CD4-positive, CD25-positive, alpha-beta regulatory T cell (primary cell): ENCODE measurements around the gene SGO2. TPM values are rescaled to one million over a fixed set of nuclear protein-coding genes. Genes with fewer than 3 reads are reported as not detected.

Experiments used
- ATAC-seq, 2 donors: fragments of 150-1000 bp; cut with Tn5 transposase; one replicate each; pipeline ENCODE4 v1.10.0; 2021; ENCODE audit warnings: low read depth in 2 of 2, moderate number of reproducible peaks in 2 of 2, moderate library complexity in 1 of 2
- DNase-seq, 3 donors: peaks; one replicate each; pipeline versions ENCODE4 v3.0.0 to v3.0.0-alpha.2; 2012 to 2022; ENCODE audit warnings: mixed read lengths in 1 of 3
- H3K27ac ChIP-seq: one replicate; pipeline ENCODE4 v1.7.0; 2013; ENCODE audit warnings: mild to moderate bottlenecking, low read length; ENCODE audit not compliant: insufficient read depth, poor library complexity, severe bottlenecking
- H3K27me3 ChIP-seq: one replicate; pipeline ENCODE4 v1.7.0; 2013; ENCODE audit warnings: low read length; ENCODE audit not compliant: control insufficient read depth, insufficient read depth
- H3K36me3 ChIP-seq: one replicate; pipeline ENCODE4 v1.7.0; 2013; ENCODE audit warnings: mild to moderate bottlenecking, low read length, moderate library complexity; ENCODE audit not compliant: control insufficient read depth, insufficient read depth
- H3K4me1 ChIP-seq: 2 replicates; pipeline ENCODE4 v1.7.0; 2013; ENCODE audit warnings: mild to moderate bottlenecking, low read length; ENCODE audit not compliant: insufficient read depth, control insufficient read depth, poor library complexity, severe bottlenecking
- H3K4me3 ChIP-seq: one replicate; pipeline ENCODE4 v1.7.0; 2013; ENCODE audit warnings: low read depth, mild to moderate bottlenecking, low read length, moderate library complexity
- H3K9me3 ChIP-seq, 2 experiments: 1 replicate in 1 of 2; 2 replicates in 1 of 2; pipeline ENCODE4 v1.7.0; 2013; ENCODE audit warnings: low read length in 2 of 2, mild to moderate bottlenecking in 1 of 2, moderate library complexity in 1 of 2; ENCODE audit not compliant: control insufficient read depth in 2 of 2
- H3K27ac Mint-ChIP-seq, 3 donors: one replicate each; pipeline ENCODE4 v1.8.0; 2020 to 2022; ENCODE audit warnings: mild to moderate bottlenecking in 3 of 3, mixed read lengths in 3 of 3, moderate library complexity in 2 of 3
- H3K27me3 Mint-ChIP-seq: one replicate; pipeline ENCODE4 v1.8.0; 2022; ENCODE audit warnings: mild to moderate bottlenecking, mixed read lengths
- H3K36me3 Mint-ChIP-seq: one replicate; pipeline ENCODE4 v1.8.0; 2020; ENCODE audit warnings: mixed read lengths
- H3K4me1 Mint-ChIP-seq, 4 donors: one replicate each; pipeline ENCODE4 v1.8.0; 2020 to 2022; ENCODE audit warnings: mixed read lengths in 4 of 4, mild to moderate bottlenecking in 1 of 4
- H3K4me3 Mint-ChIP-seq, 4 donors: one replicate each; pipeline ENCODE4 v1.8.0; 2020 to 2022; ENCODE audit warnings: mild to moderate bottlenecking in 4 of 4, mixed read lengths in 4 of 4, moderate library complexity in 3 of 4
- H3K9me3 Mint-ChIP-seq, 7 donors: one replicate each; pipeline ENCODE4 v1.8.0; 2020 to 2022; ENCODE audit warnings: mixed read lengths in 7 of 7, mild to moderate bottlenecking in 3 of 7, moderate library complexity in 2 of 7
- polyA plus RNA-seq, 4 donors: library from polyadenylated mRNA; unstranded; fragments of 300-500 nt; fragmentation: Illumina TruSeq; gene quantifications; one replicate each; pipeline ENCODE4 v1.2.3, GENCODE V29; 2021
- total RNA-seq: library from RNA; stranded (reverse); gene quantifications from one replicate; pipeline ENCODE4 v1.2.3, GENCODE V29; 2022

SGO2 gene
- total and polyA plus RNA-seq, 5 donors from 2014 or later = 2.3 to 4.9 (median 3.3) TPM

- H3K4me3 Mint-ChIP-seq = no peak overlapping the region
- H3K36me3 ChIP-seq = peaks cover 24% of the 10 kb centered on the region
- H3K27ac Mint-ChIP-seq = no peak overlapping the region
- peaks cover 0 to under 1% (median 0%) of the 10 kb centered on the region in 4 donors for H3K4me1 Mint-ChIP-seq
- no peaks in the 10 kb centered on the region for H3K9me3 Mint-ChIP-seq
- H3K36me3 Mint-ChIP-seq = peaks cover 23% of the 10 kb centered on the region
- H3K27me3 ChIP-seq = no peaks in the 10 kb centered on the region
- DNase-seq (no peak), ATAC-seq (no peak)
- no peaks in the 10 kb centered on the region for H3K9me3 ChIP-seq
- H3K27me3 Mint-ChIP-seq = no peaks in the 10 kb centered on the region
- H3K4me1 ChIP-seq = no peaks in the 10 kb centered on the region
- H3K27ac ChIP-seq = no peak overlapping the region
- no peak overlapping the region for H3K4me3 ChIP-seq
These were observed 39.5 kb upstream of the SGO2 start for GRCh38 chr2:200486529-200486928.

- Mint-ChIP-seq H3K9me3 (no peaks in the 10 kb centered on the region), H3K4me1 (no peaks in the 10 kb centered on the region), H3K4me3 (no peak overlapping the region), H3K27me3 (no peaks in the 10 kb centered on the region), H3K36me3 (peaks cover 38% of the 10 kb centered on the region), H3K27ac (no peak overlapping the region)
- peaks cover 39% of the 10 kb centered on the region for H3K36me3 ChIP-seq
- no peak for ATAC-seq
- H3K27me3 ChIP-seq = no peaks in the 10 kb centered on the region
- DNase-seq = no peak
- H3K4me1 ChIP-seq = no peaks in the 10 kb centered on the region
- H3K27ac ChIP-seq = no peak overlapping the region
- H3K4me3 ChIP-seq = no peak overlapping the region
- H3K9me3 ChIP-seq = no peaks in the 10 kb centered on the region
These were observed 37.8 kb upstream of the SGO2 start for GRCh38 chr2:200488169-200488568.

GRCh38 chr2:200490001-200490400 is 36.0 kb upstream of the SGO2 start:
- H3K4me3 ChIP-seq = no peak overlapping the region
- H3K36me3 Mint-ChIP-seq = peaks cover 52% of the 10 kb centered on the region

GRCh38 chr2:200492656-200493055 is 33.4 kb upstream of the SGO2 start:
- no peak overlapping the region for H3K4me3 Mint-ChIP-seq
- Histone ChIP-seq H3K36me3 (peaks cover 73% of the 10 kb centered on the region), H3K27ac (no peak overlapping the region), H3K27me3 (no peaks in the 10 kb centered on the region), H3K4me3 (no peak overlapping the region), H3K4me1 (no peaks in the 10 kb centered on the region), H3K9me3 (no peaks in the 10 kb centered on the region)
- H3K27ac Mint-ChIP-seq = peak overlapping the region in 1 of 3 donors; percentile 17
- ATAC-seq = no peak
- DNase-seq = no peak
- no peaks in the 10 kb centered on the region for H3K9me3 Mint-ChIP-seq
- peaks cover 59% of the 10 kb centered on the region for H3K36me3 Mint-ChIP-seq
- H3K27me3 Mint-ChIP-seq = no peaks in the 10 kb centered on the region
- peaks cover 0 to 6% (median under 1%) of the 10 kb centered on the region in 4 donors for H3K4me1 Mint-ChIP-seq

More at GRCh38 chr2:200490001-200490400, 36.0 kb upstream of the SGO2 start:
- no peak overlapping the region for H3K27ac Mint-ChIP-seq
- DNase-seq (no peak), ATAC-seq (no peak)
- no peaks in the 10 kb centered on the region for H3K9me3 Mint-ChIP-seq
- Histone ChIP-seq H3K27ac (no peak overlapping the region), H3K9me3 (no peaks in the 10 kb centered on the region), H3K36me3 (peaks cover 56% of the 10 kb centered on the region), H3K27me3 (no peaks in the 10 kb centered on the region), H3K4me1 (no peaks in the 10 kb centered on the region)
- H3K27me3 Mint-ChIP-seq = no peaks in the 10 kb centered on the region
- no peak overlapping the region for H3K4me3 Mint-ChIP-seq
- H3K4me1 Mint-ChIP-seq = peaks cover 0 to 4% (median under 1%) of the 10 kb centered on the region in 4 donors

DNA sequence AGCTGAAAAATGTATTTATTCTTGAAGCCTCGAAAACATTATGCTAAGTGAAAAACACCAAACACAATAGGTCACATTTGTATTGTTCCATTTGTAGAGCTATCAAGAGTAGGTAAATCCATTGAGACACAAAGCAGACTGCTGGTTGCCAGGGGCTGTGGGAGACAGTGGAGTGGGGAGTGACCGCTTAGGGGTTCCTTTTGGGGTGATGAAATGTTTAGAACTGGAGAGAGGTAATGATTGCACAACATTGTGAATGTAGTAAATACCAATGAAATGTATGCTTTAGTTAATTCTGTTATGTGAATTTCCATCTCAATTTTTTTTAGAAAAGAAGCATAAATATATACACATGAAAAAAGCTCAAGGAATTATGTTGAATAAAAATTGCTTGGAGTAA is 32.0 kb upstream of the SGO2 start:
- Mint-ChIP-seq H3K27me3 (no peaks in the 10 kb centered on the region), H3K36me3 (peaks cover 61% of the 10 kb centered on the region), H3K9me3 (no peaks in the 10 kb centered on the region), H3K4me3 (no peak overlapping the region), H3K27ac (no peak overlapping the region), H3K4me1 (peaks cover 0 to 15% (median under 1%) of the 10 kb centered on the region in 4 donors)
- no peak for DNase-seq
- Histone ChIP-seq H3K9me3 (no peaks in the 10 kb centered on the region), H3K36me3 (peaks cover 85% of the 10 kb centered on the region), H3K27ac (no peak overlapping the region), H3K27me3 (no peaks in the 10 kb centered on the region), H3K4me3 (no peak overlapping the region), H3K4me1 (no peaks in the 10 kb centered on the region)
- ATAC-seq = no peak

DNA sequence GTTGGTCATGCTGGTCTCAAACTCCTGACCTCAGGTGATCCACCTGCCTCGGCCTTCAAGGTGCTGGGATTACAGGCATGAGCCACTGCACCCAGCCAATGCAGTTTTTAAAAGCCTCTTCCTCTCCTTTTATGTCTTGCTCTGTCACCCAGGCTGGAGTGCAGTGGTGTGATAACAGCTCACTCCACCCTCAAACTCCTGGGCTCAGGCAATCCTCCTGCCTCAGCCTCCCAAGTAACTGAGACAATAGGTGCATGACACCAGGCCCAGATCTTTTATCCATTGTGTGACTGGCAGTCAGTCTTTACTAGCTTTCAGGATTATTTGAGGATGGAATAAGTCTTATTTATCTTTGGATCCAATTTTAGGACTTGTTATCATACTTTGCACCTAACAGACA is 29.3 kb upstream of the SGO2 start:
- H3K27ac Mint-ChIP-seq = peak overlapping the region in 1 of 3 donors; percentile 71
- H3K4me3 ChIP-seq = no peak overlapping the region
- peaks cover 44% of the 10 kb centered on the region for H3K36me3 Mint-ChIP-seq
- peaks cover 60% of the 10 kb centered on the region for H3K36me3 ChIP-seq
- no peaks in the 10 kb centered on the region for H3K27me3 Mint-ChIP-seq
- no peak for DNase-seq
- H3K27ac ChIP-seq = no peak overlapping the region
- H3K4me1 Mint-ChIP-seq = peaks cover 0 to 18% (median 3%) of the 10 kb centered on the region in 4 donors
- no peak for ATAC-seq
- H3K27me3 ChIP-seq = no peaks in the 10 kb centered on the region
- no peaks in the 10 kb centered on the region for H3K9me3 Mint-ChIP-seq
- H3K4me3 Mint-ChIP-seq = no peak overlapping the region
- no peaks in the 10 kb centered on the region for H3K4me1 ChIP-seq
- H3K9me3 ChIP-seq = no peaks in the 10 kb centered on the region

DNA sequence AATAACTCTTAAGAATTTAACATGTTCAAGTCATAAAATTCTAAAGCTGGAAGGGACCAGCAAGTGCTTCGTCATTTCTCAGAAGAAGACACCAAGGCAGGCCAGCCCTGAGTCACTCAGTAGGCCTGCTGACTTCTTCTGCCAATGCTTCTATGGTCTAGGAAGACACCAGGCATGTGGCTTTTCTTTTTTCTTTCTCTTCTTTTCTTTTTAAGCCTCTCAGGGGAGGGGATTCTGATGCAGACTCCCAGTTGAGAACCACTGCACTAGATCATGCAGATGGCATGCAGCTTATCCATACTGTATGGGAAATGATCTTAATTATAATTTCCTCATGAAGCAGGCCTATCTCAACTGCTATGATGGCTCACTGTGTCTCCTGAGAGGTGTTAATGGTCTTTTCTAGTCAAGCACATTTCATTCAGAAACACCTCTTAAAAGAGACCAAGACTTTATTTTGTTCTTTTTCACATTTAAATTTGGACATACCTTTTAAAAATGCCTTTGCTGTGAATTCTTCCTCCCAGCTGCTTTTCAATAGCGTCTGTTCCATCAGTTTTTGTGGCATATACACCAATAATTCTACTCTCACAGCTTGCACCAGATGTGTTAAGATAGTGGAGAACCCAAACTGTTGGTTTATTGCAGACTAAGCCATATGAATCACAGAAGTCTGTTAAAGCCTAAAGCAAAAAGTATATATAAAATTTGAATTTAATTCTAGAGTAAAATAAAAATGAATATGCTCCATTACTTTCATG is 27.4 kb upstream of the SGO2 start:
- Histone ChIP-seq H3K27ac (no peak overlapping the region), H3K4me3 (no peak overlapping the region), H3K36me3 (peaks cover 51% of the 10 kb centered on the region), H3K4me1 (no peaks in the 10 kb centered on the region), H3K27me3 (no peaks in the 10 kb centered on the region), H3K9me3 (no peaks in the 10 kb centered on the region)
- Mint-ChIP-seq H3K27ac (no peak overlapping the region), H3K4me1 (peaks cover 0 to 26% (median 7%) of the 10 kb centered on the region in 4 donors), H3K36me3 (peaks cover 38% of the 10 kb centered on the region), H3K27me3 (no peaks in the 10 kb centered on the region), H3K9me3 (peaks cover 0 to 2% (median 0%) of the 10 kb centered on the region in 7 donors), H3K4me3 (no peak overlapping the region)
- ATAC-seq (no peak), DNase-seq (no peak)

- no peak overlapping the region for H3K27ac Mint-ChIP-seq
- peaks cover 0 to 2% (median 0%) of the 10 kb centered on the region in 7 donors for H3K9me3 Mint-ChIP-seq
- Histone ChIP-seq H3K27ac (no peak overlapping the region), H3K4me3 (no peak overlapping the region), H3K9me3 (no peaks in the 10 kb centered on the region), H3K4me1 (no peaks in the 10 kb centered on the region), H3K27me3 (no peaks in the 10 kb centered on the region), H3K36me3 (peaks cover 37% of the 10 kb centered on the region)
- no peaks in the 10 kb centered on the region for H3K27me3 Mint-ChIP-seq
- H3K4me3 Mint-ChIP-seq = no peak overlapping the region
- DNase-seq (no peak), ATAC-seq (no peak)
- H3K4me1 Mint-ChIP-seq = peaks cover 12 to 32% (median 23%) of the 10 kb centered on the region in 4 donors
- peaks cover 33% of the 10 kb centered on the region for H3K36me3 Mint-ChIP-seq
These were observed 23.8 kb upstream of the SGO2 start for GRCh38 chr2:200502196-200502595.
